NCI-H187 treated with DMSO at 0.1 percent for 48 hours (cell line): ENCODE results near the gene MSMP.

Experiments used
- DNase-seq: peaks from one replicate; lab custom pipeline; 2025; lab: John Stamatoyannopoulos, UW

The MSMP gene

DNA sequence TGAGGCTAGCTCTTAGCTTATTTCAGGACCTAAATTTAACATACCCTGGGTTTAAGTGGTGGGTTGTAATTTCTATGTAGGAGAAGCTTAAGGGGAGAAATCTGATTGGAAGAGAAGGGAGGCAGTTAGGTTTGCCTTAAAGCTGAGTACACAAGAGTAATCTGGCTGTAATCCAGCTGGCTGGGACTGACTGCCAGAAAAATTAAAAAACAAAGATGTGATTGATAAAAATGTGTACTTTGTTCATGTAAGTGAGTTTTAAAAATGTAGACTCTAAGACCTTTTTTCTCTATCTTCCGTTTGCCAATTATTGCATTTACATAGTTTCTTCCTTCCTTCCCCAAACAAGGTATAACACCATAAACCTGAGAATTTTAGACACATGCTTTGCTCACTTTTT is 17.5 kb upstream of the MSMP start:
- DNase-seq = no peak

DNA sequence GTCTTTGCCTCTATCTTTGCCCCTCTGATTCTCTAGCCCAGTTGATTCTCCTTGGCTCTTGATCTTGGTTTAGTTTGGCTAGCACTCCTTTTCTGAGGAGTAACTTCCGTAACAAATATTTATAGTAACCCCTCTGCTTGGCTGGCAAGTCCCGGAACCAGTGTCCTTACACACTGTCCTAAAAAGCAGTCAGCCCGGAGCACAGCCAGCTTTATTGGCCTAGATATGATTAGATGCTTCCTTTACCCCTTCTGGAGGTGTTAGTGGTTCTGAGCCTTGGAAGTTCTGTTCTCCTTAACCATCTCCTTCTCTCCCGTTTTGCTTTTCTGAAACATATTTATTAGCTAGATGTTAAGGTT is 17.0 kb upstream of the MSMP start:
- no peak for DNase-seq

DNA sequence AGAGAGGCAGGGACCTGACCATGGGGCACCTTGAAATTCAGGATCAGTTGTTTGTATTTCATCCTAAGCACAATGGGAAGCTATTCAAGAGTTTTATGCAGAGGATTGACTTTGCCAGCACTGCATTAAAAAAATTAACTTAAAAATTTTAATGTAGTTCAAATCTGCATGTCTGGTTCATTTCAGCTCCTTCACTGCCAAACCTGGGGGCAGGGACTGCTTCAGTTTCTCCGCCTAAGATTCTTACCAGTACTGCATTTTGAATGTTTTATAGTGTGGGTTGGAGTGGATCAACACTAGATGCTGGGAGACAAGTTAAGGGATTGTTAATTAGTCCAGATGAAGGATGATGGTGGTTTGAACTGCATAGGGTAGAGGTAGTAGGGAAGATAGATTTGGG is 15.7 kb upstream of the MSMP start:
- no peak for DNase-seq

DNA sequence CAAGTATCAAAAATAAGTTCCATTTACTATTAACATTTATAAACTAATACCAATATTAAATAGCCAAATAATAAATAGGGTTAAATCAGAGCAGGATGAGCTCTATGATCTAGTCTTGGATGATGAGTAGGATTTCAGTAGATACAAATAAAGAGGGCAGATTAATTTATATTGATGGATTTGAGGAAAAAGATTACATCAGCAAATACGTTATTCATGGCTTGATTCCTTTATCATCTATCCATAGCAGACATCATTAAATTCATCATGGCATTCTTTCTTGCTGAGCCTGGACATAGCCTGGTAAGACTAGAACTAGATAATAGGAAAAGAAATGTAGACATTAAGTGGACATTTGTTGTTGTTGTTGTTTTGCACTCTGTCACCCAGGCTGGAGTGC is 13.4 kb upstream of the MSMP start:
- no peak for DNase-seq

DNA sequence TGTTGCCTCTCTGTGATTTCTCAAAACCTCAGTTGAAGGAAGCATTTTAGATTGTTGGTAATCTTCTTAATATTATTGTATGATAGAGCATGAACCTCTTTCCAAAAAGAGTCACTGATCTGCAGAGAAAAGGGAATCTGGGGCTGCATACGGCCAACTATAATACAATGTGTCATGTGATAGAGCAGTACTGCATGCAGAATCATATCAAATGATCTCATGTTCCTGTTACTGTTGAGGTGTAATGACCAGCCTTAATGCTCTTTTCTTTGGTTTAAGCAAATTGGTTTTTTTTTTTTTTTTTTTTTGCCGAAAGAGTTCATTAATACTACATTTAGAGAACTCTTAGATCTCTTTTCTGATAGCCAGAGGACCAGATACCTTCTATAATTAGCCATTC is 12.9 kb upstream of the MSMP start:
- no peak for DNase-seq

DNA sequence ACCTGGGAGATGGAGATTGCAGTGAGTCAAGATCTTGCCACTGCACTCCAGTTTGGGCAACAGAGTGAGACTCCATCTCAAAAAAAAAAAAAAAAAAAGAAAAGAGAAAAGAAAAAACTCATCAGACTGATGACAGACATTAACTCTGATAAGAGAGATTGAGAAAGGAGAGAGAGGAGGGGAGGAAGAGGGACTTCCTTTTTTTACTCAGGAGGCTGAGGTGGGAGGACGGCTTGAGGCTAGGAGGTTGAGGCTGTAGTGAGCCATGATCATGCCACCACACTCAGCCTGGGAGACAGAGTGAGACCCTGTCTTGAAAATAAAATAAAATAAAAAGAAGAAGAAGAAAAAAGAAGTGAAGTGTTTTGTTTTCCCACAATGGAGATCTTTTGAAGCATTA is 9.7 kb upstream of the MSMP start:
- DNase-seq = no peak

DNA sequence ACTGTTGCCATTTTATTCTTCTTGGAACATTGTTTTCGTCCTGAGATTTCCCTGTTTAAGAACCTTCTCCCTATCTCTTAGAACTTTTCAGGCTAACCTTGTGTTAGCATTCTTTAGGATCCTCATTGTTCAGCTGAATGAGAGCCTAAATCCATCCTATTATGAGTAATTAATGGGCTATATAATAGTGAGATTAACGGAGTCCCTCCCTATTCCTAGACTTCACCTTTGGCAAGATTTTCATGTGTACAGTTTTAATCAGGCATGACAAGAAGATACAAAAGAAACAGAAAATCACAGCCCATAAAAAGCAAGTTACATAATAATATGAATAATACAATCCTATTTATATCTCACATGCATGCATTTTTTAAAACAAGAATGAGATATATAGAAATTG is 9.1 kb upstream of the MSMP start:
- no peak for DNase-seq

DNA sequence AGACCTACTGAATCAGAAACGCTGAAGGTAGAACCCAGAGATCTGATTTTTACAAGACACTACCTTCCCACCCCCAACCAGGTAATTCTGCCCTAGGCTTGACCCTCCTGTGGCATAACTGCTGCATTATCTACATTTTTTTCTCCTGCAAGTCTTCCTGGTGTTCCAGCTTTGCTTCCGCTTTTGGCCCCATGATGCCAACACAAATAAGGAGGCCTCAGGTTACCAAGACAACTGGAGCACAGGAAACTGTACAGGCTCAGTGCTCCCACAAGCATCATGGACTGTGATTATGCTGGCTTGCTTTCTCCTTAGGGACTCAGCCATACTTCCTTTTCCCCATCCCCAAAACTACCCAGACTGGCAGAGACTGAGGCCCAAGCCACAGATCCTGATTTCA is 6.6 kb upstream of the MSMP start:
- no peak for DNase-seq

DNA sequence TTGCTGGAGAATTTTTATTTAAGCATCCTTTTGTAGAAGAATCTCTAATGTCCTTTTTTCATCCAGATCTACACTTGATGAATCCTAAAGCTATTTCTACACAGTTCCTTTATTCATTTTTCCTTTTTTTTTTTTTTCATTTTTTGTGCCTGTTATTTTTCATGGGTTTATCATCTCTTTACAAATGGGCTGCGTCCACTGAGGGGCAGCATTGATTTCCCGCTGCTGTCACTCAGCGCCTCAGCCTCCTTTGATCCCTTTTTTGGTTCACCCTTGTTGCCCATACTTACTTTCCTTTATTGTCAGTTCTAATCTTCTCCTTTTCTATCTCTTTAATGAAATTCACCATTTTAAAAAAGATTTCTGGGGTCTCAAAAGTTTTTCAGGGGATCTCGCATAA is 5.7 kb upstream of the MSMP start:
- no peak for DNase-seq

DNA sequence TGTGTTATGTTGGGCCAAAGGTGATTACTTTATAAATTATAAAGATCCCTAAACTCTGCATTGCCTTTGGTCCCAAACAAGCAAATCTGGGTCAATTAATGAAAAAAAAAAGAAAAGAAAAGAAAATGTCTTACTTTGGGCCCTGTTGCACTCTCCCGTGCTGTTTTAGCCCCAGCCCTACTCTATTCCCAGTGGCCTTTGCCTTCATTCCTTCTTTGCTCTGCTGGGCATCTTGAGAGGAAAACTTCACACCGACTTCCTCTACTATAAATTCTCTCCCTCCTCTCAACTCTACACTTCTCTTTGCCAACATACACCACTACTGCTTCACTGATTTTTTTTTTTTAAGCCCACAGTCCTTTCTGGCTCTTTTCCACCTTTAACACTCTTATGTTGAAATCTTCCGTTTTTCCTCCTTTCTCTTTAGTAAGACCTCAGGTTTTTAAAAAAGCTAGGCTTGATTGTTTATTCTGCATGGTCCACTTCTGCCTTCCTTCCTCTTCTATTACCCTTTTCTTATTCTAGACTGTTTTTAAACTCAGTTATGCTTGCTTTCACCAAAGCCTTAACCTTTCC is 4.5 kb upstream of the MSMP start:
- no peak for DNase-seq

DNA sequence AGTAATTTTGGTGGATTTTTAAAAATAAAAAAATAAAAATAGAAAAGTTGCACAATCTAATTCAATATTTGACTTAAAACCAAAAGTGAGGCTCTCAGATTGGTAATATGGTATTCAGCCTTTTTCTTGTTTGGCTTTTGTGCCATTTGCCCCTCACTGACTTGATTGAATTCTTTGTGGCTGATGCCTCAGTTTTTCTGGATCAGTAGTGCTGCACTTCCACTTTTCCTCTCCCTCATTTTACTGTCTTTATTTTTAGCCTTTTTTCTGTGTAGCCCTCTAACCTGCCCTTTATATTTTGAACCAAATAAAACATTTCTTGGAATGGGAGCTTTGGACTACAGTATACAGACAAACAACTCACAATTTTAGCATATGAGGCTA is 3.8 kb upstream of the MSMP start:
- DNase-seq = no peak

DNA sequence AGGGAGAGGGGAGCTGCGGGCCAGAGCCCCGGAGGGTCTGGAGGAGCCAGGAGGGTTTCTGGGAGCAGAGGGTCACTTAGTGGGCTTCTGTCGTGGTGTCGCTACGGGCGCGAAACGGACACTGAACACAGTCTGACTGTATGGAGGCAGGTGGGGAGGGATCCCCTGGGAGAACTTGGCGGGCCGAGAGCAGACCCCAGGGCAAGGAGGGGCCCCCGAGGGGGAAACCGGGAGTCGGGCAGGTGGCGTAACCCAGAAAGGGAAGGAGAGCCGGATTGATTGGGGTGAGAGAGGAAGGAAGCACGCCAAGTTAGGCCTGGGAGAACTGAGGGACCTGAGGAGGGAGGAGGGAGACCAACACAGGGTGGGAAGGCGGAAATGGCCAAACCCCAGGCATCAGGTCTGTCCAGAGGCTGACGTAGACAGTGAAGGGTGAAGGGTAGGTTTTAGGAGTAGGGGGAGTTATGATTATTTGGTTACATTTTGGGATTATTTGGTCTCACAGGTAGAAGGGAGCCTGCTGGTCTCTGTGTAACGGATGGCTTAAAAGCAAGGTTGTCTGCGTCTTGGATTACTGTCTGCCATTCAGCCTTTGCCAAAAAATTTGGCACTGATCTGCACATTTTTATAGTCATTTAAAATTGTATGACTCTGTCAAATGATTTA is 3.3 kb upstream of the MSMP start:
- no peak for DNase-seq

DNA sequence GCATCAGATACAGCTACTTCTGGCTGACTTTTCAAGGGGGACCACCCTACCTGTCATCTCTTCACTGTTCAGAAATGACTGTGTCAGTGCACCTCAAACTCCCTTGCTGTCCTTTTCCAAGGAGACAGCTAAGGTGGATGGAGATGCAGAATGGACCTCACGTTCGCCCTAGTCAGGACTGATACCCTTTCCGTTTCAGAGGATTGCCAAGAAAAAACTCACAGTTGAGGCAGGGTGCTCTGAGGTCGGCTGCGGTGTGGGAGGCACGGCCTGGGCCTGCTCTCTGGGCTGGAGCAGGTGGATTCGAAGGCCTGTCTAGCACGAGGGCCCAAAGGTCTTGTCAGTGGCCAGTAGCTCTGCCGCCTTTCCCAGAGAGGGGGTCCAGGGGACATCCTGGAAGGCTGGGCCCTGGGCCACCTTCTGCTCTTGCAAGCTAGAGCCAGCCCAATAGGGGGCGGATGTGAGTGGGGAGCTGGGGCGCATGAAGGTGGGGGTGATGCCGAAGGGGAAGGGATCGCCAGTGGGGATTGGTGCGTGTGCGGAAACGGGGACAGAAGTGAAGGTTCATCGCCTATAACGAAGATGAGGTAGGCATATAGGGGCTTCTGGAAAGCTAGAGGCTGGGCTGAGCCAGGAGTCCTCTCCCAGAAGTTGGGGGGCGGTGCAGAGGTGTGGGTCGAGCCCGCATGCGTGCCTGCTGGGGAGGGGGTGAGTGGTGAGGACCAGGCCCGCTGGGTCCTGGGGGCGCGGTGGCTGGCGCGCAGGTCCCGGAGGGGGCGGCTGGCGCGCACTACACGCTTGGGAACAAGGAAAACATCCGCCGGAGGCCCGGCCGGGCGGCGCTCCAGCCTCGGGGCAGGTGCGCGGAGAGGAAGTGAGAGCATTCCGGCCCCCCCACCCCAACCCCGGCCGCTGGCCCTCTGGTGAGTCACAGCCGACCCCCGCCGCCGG is 2.5 kb upstream of the MSMP start:
- no peak for DNase-seq

DNA sequence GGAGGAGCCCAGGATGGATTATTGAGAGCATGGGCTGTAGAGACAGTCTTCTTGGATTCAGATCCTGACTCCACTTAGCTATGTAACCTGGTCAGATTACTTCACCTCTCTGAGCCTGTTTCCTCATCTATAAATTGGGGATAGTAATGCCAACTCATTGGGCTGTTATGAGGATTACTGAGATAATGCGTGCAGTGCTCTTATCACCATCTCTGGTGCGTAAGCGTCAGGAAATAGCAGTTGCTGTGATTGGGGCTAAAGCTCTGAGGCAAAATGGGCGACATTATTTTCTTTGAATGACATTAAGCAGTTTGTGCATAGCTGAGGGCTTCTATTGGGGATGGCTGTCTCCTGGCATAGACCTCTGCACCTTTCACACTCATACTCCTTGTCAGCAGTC is 995 bp upstream of the MSMP start:
- DNase-seq = no peak

DNA sequence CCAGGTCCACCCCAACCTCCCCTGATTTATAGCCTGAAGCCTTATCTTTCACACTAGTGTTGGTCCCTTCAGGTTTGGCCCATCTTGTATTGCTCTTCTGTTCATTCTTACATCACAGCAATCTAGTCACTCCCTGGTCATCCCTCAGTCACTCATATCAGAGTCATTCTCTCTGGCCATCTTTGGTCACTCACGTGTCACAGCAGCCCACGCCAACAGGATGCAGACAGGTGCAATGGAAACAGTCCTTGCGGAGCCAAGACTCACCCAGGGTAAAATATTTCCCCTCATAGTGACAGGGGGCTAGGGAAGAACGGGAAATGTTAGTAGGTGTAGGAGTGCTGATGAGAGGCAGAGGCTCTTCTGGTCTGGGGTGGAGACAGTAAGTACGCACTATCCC is 610 bp downstream of the MSMP start:
- DNase-seq = no peak

DNA sequence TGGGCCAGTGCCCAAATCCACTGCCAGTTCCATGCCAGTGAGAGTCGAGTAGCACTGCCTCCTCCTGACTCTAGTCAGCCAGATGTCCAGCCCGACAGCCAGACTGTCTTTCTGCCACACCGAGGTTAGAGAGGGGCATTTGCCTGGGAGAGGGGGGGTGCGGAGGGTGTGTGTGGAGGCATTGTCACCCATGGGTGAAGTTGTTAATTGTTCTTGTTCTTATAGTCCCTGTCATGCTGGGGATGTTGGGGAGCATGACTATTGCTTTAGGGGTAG is 3.9 kb downstream of the MSMP start:
- no peak for DNase-seq

DNA sequence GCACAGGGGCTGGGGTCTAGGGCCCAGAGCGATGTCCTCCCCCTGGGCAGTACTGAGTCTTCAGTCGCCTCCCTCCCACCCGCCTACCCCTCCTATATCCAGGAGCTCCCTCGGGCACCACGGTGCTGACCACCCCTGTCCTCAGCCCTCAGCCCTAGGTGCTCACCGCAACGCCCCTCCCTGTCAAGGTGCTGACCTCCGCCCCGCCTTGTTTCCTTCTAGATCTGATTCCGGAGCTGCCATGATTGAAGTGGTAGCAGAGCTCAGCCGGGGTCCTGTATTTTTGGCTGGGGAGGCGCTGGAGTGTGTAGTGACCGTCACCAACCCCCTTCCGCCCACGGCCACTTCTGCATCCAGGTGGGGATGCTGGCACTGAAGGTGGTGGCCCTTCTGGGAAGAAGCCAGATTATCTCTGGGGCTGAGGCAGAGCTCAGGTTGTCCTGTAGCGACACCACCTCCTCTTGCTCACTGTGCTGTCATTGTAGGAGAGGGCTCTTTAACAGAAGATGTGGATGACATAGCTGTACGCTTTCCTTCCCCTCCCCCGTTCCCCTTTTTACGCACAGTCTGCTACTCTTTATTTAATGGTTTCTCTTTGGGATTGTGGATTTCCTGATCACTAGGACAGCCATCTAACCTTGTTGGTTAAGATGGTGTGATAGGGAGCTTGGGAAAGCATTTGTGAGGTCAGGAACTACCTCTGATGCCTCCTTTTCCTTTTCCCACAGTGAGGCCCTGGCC is 4.4 kb downstream of the MSMP start:
- no peak for DNase-seq

DNA sequence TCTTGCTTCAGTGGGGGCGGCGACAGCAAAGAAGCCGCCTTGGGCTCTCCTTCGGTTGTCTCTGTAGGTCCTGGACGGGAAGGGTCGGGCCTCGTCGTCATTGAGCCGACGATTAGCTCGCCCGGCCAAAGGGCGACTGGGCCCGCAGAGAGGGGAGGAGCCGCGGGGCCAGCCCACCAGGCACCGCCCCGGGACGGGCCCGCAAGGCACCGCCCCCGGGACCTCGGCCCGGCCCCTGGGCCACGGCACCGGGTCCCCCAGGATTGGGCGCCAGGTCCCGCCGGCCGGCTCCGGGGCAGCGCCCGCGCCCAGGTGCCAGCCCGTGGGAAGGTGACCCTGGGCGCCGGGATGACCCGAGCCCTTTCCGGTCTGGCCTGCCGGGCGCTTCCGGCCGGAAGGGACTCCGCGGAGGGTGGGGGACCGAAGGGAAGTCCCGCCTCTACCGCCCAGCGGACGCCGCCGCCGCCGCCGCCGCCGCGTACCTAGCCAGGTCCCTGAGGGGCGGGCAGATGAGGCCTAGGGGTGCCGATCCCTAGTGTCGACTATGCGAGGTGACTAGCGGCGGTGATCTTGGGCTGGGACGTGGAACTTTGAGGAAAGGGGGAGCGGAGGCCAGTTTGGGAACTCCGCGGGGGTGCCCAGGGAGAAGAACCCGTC is 5.1 kb downstream of the MSMP start, which contains the start of the genes GBA2 and RGP1:
TSS of gene GBA2 (minus strand) at position 371 of the 657 bp plus-strand sequence. CDS start 524 bp downstream, outside the sequence.
TSS of gene RGP1 (plus strand) at position 430 of the 657 bp plus-strand sequence. CDS start 469 bp downstream, outside the sequence.
- no peak for DNase-seq

DNA sequence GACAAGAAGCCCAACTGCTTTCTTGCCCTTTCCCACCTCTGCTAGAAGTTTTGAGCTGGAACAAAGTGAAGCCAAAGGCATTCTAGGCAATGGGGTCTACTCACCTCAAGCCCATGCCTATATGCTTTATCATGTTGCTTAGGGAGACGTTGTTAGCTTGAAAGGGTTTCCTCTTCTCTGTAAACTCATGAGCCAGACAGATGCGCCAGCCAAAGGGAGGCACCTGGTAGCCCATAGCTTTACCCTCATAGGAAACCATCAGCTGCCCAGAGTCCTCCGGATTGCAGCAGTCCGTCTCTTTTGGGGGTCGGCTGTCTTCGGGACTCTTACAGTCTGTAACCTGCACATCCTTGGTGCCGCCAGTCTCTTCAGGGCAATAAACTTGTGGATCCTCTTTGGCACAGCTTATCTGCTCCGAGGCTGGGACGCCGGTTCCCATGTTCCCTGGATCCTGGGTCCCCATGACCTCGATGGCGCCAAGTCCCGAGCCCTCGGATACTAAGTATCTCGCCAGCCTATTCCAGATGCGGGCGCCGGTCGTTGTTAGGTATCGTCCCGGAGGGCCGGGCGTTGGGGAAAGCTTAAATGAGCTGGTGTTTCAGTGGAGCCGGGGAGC is 5.7 kb downstream of the MSMP start:
- DNase-seq = no peak

DNA sequence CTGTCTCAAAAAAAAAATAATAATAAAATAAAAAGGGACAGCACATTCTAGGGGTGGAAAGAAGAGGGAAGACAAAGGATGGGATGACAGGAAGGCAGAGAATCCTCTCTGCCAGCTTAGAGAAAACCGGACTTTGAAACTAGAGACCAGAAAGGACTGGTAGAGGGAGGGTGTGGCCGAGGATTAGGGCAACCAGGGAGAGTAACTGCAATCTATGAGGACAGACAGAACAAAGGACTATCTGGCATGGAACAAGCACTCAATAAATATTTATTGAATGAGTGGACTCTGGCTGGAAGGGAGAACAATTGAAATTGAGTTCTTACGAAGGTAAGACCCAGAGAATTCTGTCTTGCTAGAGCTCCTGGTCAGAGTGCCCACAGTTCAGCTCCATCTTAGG is 7.5 kb downstream of the MSMP start:
- no peak for DNase-seq

DNA sequence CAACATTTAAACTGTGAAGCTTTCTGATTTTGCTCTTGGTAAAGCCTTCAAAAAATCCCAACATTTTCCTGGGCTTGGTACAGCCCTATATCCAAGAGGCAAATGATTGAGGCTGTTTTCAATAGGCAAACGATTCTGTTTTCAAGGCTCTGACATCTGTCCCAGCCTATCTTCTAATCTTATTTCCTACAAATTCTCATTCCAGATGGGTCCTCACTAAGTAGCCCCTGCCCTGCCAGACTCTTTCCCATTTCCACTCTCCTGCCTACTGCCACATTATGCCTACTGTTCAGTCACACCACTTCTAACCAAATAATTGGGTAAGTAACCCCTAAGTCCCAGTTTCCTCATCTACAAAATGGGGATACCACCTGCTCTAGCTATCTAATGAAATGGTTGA is 8.5 kb downstream of the MSMP start:
- no peak for DNase-seq
